HG02798 (cell line): ENCODE measurements around the gene SFTA2.

Experiments used
- ATAC-seq: cut with Tn5 transposase; IDR thresholded peaks from one replicate; pipeline ENCODE4 v1.9.1; 2021; ENCODE audit warnings: mild to moderate bottlenecking; ENCODE audit not compliant: unreplicated experiment, poor library complexity

SFTA2 gene

GRCh38 chr6:30891816-30892538, 40.0 kb downstream of the SFTA2 start:
- ATAC-seq: no peak

DNA sequence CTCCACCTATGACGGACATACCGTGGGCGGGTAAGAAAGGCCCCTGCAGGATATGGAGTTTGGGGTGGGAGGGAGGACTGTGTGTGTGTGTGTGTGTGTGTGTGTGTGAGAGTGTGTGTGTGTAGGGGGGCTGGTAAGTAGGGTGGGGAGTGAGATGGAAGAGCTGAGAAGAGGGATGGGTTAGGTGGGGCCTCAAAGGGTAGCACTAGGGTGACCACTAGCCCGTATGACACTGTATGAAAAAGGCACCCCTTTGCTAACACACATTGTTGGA, 40.6 kb downstream of the SFTA2 start:
- ATAC-seq: no peak

DNA sequence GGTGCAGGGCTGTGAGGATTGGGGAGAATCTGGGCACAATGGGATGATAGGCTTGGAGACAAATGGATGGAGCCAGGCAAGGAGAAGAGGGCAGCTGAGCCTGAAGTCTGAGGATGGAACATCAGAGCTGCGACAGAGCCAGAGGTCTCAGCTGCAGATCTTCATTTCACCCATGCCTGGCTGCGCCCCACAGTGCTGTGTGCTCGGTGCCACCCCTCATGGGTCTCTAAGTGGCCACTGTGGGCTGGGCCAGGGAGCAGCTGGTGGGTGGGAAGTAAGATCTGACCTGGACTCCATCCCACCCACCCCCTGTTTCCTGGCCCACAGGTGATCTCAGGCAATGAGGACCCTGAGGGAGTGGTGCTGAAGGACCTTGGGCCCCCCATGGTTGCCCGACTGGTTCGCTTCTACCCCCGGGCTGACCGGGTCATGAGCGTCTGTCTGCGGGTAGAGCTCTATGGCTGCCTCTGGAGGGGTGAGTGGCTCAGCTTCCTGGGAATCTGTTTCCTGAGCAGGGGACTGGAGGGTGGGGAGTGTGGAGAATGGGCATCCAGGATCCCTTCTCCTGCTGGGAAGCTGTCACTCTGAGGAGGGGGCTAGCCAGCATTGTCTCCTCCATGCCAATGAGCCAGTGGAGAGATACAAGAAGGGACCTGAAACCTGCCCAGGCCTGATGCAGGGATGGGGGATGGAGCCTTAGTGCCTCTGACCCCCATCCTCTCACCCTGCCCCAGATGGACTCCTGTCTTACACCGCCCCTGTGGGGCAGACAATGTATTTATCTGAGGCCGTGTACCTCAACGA, 41.1 kb downstream of the SFTA2 start:
- no peak for ATAC-seq

DNA sequence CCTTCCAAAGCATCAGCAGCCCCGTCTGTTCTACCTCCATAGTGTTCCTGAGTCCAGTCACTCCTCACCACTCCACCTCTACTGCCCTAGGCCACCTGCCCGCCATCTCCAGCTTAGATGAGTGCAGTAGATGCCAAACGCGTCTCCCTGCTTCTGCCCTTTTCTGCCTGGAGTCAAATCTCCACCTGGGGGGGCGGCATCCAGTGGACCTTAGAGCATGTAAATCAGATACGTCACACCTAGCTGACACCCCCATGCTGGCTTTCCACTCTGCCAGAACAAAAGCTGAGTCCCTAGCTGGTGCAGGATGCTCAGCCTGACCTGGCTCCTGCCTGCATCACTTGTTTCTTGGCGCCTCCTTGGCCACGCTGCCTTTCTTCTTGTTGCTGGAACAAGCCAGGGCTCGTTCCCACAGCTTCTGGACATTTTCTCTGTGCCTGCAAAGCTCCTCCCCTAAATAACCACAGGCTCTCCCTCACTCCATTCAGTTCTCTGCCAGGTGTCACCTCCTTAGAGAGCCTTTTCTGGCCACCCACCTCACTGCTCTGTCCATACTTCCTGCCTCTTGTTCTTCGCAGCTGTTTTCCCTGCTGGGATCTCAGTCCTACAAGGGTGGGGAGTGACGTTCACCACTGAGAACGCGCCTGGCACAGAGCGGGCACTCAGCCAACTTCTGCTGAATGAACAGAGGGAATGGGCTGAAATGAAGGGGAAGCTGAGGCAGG, 41.9 kb downstream of the SFTA2 start:
- ATAC-seq: no peak

- no peak for ATAC-seq
Measured at GRCh38 chr6:30889496-30889885, 42.5 kb downstream of the SFTA2 start.

- no peak for ATAC-seq
Measured at GRCh38 chr6:30888816-30889495, 43.0 kb downstream of the SFTA2 start.

- no peak for ATAC-seq
Measured at GRCh38 chr6:30887901-30888815, 43.8 kb downstream of the SFTA2 start.

DNA sequence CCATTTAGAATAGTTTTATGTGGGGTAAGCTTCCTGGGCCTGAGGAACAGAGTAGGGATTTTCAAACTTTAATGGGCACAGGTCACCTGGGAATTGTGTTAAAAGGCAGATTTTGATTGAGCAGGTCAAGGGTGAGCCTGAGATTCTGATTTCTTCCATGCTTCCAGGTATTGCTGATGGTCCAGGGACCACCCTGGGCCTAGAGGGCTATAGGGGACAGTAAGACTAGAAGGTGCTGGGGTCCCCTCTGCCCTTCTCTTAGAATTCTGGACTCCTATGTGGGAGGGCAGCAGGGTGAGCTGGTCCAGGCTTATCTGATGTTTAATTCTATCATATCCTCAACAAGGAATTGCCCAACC, 45.1 kb downstream of the SFTA2 start:
- ATAC-seq: no peak

DNA sequence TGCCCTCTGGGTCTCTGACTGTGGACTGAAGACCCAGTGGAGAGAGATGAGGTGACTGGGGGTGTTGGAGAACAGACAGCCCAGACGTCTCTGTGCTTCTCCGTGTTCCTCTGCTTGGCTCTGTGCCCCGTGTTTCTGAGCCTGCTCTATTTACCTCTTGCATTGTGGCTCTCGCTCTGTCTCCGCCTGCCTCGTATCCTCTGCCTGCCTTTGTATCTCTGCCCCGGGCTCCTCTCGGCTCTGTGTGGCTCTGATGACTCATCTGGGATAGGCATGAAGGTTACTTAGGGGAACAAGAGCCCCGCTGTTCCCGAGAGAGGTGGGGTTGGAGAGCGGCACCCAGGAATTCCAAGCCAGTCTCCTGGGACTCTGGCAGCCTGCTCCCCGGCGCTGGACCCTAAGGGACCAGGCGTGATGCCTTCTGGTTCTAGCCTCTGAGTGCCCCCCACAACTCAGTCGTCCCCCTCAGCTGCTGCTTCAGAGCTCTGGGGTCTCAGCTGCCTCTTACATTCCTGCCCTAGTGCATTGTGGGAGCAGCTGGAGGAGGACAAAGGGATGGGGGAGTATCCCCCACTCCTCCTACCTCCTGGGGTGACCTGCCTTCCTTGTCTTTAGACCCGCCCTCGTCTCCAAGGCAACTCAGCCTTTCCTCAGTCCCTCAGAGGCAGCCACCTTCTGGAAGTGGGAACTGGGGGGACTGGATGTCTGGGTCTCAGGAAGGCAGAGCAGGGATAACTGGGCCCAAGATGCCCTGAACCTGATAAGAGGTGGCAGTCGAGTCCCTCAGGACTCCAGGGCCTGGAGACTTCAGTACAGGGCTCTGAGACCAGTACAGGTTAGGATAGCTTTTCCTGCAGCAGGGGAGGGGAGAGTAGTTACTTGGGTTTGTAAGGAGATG, 45.7 kb downstream of the SFTA2 start:
- ATAC-seq: no peak

GRCh38 chr6:30885481-30885998, 46.4 kb downstream of the SFTA2 start:
- no peak for ATAC-seq

DNA sequence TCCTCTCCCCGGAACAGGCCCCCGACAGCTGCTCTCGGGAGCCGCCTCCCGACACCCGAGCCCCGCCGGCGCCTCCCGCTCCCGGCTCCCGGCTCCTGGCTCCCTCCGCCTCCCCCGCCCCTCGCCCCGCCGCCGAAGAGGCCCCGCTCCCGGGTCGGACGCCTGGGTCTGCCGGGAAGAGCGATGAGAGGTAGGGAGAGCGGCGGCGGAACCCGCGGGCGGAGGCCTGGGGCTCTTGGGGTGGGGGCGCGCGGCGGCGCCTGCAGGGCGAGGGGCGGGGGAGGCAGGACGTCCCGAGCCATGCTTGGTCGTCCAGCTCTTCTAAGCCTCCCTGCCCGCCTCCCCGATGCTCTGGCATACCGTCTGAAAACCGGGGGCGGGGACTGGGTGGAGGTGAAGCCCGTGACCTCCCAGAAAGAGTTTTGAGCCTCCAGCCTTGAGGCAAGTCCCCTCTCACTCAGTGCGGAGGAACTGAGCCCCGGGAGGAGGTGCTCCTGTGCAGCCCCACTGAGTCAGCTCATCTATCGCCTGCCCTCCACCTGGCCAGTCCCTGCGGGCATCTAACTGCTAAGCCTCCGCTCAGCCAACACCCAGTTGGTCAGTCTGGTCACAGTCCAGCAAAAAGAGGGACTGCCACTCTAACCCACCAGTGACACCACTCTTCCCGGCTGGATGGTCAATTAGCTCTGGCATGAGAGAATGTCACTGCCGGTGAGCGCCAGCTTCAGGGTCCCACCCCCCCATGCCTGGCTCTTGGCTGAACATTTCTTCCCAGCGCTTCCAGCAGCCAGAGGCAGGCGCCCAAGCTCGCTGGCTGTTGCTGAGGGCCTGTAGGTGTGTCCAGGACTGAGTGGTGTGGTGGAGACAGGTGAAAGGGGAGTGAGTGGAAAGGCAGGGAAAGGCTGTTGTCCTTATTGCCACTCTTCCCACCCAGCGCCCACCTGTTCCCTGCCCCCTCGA, 47.2 kb downstream of the SFTA2 start:
- no peak for ATAC-seq

DNA sequence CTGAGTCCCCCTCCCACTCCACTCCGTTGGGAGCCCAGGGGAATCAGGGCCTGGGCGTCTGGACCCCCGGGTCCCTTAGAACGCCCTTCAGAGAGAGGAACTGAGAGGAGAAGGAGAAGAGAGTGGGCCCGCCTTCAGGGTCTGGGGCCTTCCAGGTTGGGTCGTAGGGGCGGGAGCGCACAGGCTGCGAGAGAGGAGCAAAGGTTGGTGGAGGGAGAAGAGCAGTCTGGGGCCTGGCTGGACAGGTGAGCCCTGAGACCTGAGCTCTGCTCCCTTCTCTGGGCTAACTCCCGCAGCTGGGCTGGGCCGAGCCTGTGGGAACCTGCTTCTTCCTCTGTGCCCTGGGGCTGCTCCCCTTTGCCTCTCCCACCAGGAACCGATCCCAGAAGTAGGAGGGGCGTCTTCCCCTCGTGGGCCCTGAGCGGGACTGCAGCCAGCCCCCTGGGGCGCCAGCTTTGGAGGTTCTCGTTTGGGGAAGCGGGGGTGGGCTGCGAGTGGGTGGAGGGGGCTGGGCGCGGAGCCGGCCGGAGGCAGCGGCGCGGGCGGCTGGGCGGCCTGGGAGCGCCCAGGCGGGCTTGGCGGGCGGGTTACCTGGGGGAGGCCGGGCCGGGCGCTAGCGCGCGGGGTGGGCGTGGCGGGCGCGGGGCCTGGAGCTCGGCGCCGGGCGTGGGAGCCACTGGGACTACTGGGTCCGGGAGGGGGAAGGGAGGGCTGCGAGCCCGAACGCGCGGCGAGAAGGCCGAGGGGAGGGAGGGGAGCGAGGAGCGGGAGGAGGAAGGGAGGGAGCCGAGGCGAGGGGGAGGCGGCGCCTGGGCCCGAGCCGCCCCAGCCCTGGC, 48.1 kb downstream of the SFTA2 start, which contains the start of gene DDR1:
Gene DDR1, plus strand, starts transcription at position 835 of the 836 bp plus-strand sequence. CDS start 4,211 bp downstream, outside the sequence.
- no peak for ATAC-seq

DNA sequence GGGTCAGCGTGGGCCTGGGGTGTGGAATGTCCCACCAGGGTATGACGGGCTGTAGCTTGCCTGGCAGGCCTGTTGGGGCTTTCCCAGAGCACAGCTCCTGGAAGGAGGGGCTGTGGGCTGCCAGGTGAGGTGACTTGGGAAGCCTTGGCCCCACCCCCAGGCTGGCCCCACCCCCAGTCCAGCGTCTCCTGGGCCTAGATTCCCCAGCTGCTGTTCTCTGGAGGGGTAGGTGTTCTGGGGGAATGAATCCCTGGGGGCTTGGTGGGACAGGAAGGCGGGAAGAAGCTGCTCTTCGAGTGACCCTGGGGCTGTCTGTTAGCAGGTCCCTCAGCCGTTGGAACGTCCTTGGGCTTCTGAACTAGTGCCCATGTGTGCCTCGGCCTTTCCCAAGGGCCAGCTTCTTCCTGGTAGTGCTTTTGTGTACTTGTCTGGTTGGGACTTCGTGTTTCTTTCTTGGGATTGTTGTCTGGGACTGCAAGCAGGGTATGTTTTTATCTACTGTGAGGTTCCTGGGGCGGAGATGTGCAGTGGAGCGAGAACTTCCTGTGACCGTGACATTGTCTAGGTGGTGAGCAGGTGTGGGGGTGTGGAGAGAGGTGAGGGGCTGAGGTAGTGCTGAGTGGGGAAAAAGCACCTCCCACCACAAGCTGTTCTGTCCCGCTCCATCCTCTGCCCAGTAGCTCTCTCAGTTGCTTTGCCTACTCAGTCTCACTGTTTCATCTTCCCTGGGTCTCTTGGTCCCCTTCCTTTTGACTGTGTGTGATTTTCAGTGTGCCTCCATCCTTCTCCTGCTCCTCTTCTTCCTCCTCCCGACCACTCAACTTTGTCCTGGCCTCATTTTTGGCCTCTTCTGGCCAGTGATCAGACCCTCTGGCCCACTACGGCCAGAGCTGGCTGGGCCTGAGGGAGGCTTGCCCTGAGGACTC, 48.9 kb downstream of the SFTA2 start:
- ATAC-seq: no peak

- no peak for ATAC-seq
Measured at GRCh38 chr6:30882204-30882758, 49.7 kb downstream of the SFTA2 start.
